Stimulated activated CD4-positive, alpha-beta T cell treated with anti-CD3 and anti-CD28 coated beads, Interleukin-12 subunit alpha, Interleukin-12 subunit beta, amount 100 ng/mL, for 4 hours (primary cell): Measurements from ENCODE around the gene MAP3K5.
"Not testable (repeated sequence)": the region's sequence is repeated elsewhere in the genome, so short reads cannot be mapped to it uniquely, and the experiment has no call there.

ENCODE experiments used
- DNase-seq: peaks from one replicate; pipeline ENCODE4 v3.0.0-alpha.2; 2020

The MAP3K5 gene

GRCh38 chr6:136792410-136793262 is at the start of gene MAP3K5:
Gene MAP3K5 (minus strand): TSS chr6:136792477. CDS start chr6:136792157, 320 bp downstream.
- peak; percentile 93 for DNase-seq

- no peak for DNase-seq
These were observed 48.2 kb upstream of the MAP3K5 start for GRCh38 chr6:136840276-136841001.

- DNase-seq, result no peak
These were observed 39.7 kb upstream of the MAP3K5 start for GRCh38 chr6:136831873-136832562.

GRCh38 chr6:136826216-136826615 is 33.9 kb upstream of the MAP3K5 start:
- no peak for DNase-seq

GRCh38 chr6:136823128-136823660 is 30.9 kb upstream of the MAP3K5 start:
- no peak for DNase-seq

- peak; percentile 80 for DNase-seq
These were observed 30.3 kb upstream of the MAP3K5 start, which contains the start of gene PEX7 for GRCh38 chr6:136822376-136823127. Gene PEX7 (plus strand): TSS chr6:136822592. CDS start chr6:136822666, 74 bp downstream.

- DNase-seq, result peak; percentile 12
These were observed 29.7 kb upstream of the MAP3K5 start for GRCh38 chr6:136822046-136822375.

- no peak for DNase-seq
These were observed 28.3 kb upstream of the MAP3K5 start for GRCh38 chr6:136820561-136820960.

- DNase-seq, result no peak
These were observed 24.4 kb upstream of the MAP3K5 start for GRCh38 chr6:136816656-136817055.

- not testable (repeated sequence) for DNase-seq
These were observed 23.3 kb upstream of the MAP3K5 start for GRCh38 chr6:136815608-136816007.

- no peak for DNase-seq
These were observed 19.9 kb upstream of the MAP3K5 start for GRCh38 chr6:136812174-136812573.

GRCh38 chr6:136811272-136811671 is 19.0 kb upstream of the MAP3K5 start:
- no peak for DNase-seq

- no peak for DNase-seq
These were observed 17.0 kb upstream of the MAP3K5 start for GRCh38 chr6:136809091-136809860.

- DNase-seq, result no peak
These were observed 11.3 kb upstream of the MAP3K5 start for GRCh38 chr6:136803608-136804007.

- DNase-seq, result no peak
These were observed 9.3 kb upstream of the MAP3K5 start for GRCh38 chr6:136801581-136801980.

GRCh38 chr6:136798044-136798443 is 5.8 kb upstream of the MAP3K5 start:
- DNase-seq, result no peak

- no peak for DNase-seq
These were observed 3.7 kb upstream of the MAP3K5 start for GRCh38 chr6:136795996-136796395.

GRCh38 chr6:136795386-136795785 is 3.1 kb upstream of the MAP3K5 start:
- DNase-seq, result no peak

- DNase-seq, result no peak
These were observed 1.1 kb upstream of the MAP3K5 start for GRCh38 chr6:136793363-136793762.

GRCh38 chr6:136792095-136792409 is 225 bp downstream of the MAP3K5 start:
- no peak for DNase-seq

GRCh38 chr6:136791296-136792094 is 782 bp downstream of the MAP3K5 start:
- peak; percentile 39 for DNase-seq
